ENCODE data around the gene TTC28. TPM values are rescaled to one million over a fixed set of nuclear protein-coding genes. Genes with fewer than 3 reads are reported as not detected.

TTC28 gene
- total RNA-seq, 1 donor = 19.7 TPM

DNA sequence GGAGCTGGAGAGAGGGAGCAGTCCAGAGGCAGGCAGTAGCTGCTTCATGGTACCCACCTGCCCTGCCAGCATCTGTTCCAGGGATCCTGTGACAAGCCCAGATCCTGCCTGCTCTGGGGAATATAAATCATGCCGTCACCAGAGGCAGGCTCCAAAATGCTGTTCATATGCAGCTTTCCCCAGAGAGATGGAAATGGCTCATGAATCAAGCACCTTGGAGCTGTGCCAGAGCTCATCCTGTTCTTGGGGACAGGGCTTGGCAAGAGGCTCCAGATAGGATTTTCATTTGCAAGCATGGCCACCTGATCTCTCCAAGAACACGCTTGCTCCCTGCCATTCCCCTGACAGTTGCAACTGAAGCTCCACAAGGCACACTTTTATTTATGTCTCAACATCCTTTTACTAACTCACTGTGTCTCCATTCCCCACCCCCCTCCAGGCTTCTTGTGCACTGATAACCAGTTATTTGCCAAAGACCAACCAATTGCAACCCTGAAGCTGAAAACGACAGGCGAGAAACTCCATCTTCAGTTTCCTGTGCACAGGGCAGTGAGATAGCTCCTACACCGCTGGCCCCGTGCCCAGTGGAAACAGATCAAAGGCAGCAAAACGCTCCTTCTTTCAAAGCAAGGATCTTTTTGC, 644.8 kb downstream of the TTC28 start:
- peak in 2 of 3 donors; percentile 72 to 90 for DNase-seq (ENCODE audit: low read depth in 2 of 3, low spot score in 2 of 3)

DNA sequence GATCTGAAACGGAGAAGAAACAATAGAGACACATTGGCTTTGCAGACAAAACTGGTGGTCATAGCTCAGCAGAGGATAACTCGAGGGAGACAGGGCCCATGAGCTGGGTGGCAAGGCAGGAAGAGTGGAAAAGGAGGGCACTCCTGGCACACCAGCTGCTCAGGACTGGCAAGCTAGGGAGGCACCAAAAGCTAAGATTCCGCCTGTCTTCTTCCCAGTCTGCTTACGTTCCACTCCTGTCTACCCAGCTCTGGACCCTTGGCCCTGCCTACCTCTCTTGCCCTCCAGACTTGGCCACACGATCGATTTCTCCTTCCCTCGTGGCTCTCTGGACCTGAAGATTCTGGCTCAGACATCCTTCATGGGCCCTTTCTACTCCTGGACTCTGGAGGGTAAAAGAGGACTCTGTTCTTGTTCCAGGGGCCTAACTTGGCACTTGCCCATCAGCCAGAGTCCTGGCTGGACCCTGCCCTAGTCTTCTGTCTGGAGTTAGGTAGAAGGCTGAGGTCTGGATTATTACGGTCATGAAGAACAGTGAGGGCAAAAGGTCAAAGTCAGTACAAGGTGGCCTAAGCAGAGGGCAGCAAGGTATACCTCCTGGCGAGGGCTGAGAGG, 645.4 kb downstream of the TTC28 start:
- DNase-seq (ENCODE audit: low read depth in 2 of 3, low spot score in 2 of 3) = no peak

- no peak for DNase-seq (ENCODE audit: low read depth in 2 of 3, low spot score in 2 of 3)
Measured at GRCh38 chr22:28032861-28033260, 646.8 kb downstream of the TTC28 start.

- DNase-seq (ENCODE audit: low read depth in 2 of 3, low spot score in 2 of 3) = no peak
Measured at GRCh38 chr22:28031383-28031922, 648.2 kb downstream of the TTC28 start.

DNA sequence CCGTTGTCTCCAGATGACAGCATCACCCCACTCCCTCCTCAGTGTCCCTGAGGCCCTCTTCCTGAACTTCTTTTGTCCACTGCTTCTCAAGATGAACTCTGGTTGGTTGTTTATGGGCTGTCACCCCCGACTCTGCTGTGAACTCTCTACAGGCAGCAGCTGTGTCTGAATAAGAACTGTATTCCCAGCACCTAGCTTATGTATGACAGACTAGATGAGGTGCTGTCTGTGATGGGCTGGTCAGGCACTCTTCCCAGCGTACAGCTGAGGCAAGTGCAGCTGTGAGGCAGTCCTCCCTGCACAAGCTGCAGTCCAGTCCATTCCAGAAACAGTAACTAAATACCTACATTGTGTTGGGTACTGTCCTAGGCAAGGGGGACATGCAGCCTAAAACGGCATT, 649.2 kb downstream of the TTC28 start:
- DNase-seq (ENCODE audit: low read depth in 2 of 3, low spot score in 2 of 3) = no peak

- no peak for DNase-seq (ENCODE audit: low read depth in 2 of 3, low spot score in 2 of 3)
Measured at GRCh38 chr22:28029956-28030355, 649.7 kb downstream of the TTC28 start.

DNA sequence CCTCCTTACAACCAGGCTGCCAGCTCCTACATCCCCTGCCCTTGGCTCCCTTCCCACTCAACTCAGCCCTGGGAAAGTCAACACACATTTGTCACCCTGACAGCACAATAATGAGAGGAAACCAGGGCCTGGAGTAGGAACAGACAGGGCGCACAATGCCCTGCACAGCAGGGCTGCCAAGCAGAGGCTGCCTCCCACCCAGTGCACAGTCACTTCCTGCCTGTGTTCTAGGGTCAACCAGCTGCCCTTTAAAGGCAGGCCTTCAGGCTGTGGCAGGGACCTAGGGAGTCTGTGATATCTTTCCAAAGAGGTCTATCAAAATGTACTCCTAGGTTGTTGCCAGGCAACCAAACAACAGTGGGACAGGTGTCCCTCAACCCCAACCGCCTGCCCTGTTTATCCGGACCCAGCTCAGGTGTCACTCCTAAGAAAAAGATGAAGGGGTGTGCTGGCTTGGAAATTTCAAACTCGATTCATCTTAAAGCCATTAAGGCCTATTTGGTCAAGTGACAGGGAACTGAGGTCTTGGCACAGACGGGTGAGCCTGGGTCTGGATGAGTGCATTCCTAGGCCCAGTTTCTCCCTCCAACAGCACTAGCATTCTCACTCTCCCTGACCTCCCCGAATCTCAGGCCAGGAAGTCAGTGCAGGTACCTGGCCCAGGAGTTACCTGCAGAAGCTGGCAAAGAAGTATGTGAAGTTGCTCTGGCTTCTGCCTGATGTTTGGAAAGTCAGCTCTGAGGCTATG, 650.3 kb downstream of the TTC28 start:
- peak in 2 of 3 donors; percentile 49 to 72 for DNase-seq (ENCODE audit: low read depth in 2 of 3, low spot score in 2 of 3)

DNA sequence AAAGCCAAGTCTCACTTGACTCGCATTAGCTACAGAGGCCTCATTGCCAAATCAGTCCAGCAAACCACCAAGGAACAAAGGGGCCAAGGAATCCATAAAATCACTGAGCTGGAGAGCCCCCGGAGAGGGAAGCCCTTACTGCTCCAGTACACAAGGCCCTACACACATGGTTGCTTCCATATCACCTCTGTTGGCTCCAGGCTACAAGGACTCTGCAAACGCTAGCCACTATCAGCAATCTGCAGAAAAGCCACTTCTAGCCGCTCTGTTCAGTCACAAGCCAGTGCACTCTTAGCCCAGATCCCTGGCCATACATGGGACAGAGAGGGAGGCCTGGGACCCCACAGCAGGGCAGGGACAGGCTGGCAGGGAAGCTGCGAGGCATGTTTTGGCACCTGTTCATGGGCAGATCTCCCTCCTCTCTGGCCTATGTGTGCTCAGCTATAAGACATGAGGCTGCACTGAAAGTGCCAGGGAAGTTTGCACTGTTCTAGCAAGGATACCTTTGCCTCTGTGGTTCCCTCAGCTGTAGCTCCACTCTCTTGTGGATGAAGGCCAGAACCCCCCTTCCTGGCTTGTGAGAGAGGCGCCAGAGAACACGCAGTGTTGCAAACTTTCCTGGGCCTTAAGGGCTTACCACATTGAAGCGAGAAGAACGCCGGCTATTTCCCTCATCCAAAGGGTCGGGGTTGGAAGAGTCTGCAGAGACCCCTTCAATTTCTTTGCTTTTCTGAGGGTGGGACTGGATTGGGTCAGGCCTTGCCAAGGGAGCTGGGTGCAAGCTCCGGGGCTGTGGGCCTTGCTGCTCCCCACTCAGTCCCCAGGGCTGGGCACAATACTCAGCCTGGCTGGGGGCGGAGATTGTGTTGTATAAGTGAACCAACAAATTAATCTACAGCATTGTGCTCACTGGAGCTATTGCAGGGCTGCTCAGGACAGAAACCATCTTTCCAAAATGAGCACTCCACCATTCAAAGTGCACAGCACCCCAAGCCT, 651.9 kb downstream of the TTC28 start:
- DNase-seq (ENCODE audit: low read depth in 2 of 3, low spot score in 2 of 3) = no peak

DNA sequence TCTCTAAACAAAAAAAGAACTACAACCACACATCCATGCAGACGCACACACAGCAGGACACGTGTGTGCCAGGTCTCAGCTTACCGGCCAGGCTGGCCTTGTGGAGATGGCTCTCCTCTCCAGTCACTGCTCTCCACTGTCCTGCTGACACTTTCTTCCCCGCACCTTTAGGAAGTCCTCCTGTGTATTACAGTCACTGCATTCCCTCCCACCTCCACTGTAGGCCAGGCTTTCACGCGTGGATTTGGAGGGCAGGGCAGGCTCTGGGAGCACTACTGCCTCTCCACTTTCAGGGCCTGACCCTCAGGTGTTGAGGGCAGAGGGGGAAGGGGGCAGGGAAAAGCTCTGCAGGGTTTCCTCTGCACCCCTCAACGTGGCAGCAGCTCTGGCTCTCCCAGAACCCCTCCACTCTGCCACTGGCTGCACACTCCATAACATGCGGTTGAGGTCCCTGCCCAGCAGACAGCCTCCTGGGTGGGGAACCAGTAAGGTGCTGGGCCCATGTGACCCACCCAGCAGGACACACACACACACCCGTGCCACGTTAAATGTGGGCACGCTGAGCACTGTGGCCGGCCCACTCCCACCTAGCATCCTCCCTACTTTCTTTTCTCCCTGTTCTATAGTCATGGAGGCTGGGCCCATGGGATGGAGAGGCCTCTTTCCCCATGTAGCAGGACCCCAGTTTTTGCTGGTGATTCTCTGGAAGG, 653.6 kb downstream of the TTC28 start:
- DNase-seq (ENCODE audit: low read depth in 2 of 3, low spot score in 2 of 3) = no peak

GRCh38 chr22:28025333-28025732, 654.3 kb downstream of the TTC28 start:
- DNase-seq (ENCODE audit: low read depth in 2 of 3, low spot score in 2 of 3) = no peak

DNA sequence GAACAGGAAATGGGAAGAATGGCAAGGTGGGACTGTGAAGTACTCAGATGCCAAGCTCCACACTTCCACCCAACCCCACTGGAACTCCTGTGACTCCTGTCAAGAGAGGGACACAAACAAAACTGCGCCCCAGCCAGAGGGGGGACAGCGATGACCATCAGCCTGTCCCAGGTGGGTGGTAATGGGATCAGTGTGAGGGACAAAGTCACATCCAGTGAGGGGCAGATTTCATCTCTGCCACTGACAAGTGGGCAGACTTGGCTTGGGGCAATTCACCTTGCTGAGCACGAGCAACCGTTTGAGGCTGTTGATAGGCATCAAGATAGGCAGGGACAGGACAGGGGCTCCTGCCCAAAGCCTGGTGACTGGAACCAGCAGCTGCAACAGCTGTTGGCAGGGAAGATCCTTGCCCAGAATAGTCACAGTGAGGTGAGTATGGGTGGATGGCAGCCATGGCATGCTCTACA, 655.2 kb downstream of the TTC28 start:
- no peak for DNase-seq (ENCODE audit: low read depth in 2 of 3, low spot score in 2 of 3)

DNA sequence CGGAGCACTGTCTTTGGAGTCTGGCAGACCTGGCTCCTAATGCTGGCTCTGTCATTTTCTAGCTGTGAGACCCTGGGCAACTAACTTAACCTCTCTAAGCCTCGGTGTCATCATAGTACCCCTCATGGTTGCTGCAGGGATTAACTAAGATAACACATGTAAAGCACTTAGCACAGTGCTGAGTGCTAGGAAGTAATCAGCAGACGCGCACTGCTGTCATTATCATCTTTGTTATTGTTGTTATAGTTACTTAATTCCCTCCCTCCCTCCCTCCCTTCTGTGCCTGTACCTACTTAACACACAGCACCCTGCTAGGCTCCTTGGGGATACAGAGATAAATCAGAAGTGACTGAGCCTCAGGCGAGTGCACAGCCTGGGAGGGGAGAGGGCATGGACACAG, 655.9 kb downstream of the TTC28 start:
- no peak for DNase-seq (ENCODE audit: low read depth in 2 of 3, low spot score in 2 of 3)

DNA sequence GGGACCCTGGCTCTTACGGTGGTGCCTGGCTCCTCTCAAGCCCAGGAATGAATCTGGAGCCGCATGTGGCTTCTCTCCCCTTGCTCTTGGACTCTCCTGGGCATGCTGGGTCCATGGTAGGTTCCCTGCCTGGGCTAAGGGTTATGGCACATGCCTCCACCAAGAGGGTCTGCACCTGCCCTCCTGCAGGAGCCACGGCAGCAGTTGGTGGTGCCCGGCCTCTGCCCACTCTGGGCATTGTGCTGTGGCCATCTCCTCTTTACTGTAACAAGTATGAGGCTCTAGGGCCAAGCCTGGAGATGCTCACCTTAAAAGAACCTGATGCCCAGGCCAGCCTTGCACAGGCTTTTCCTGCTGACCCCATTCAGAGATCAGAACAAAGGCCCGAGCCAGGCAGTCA, 656.6 kb downstream of the TTC28 start:
- no peak for DNase-seq (ENCODE audit: low read depth in 2 of 3, low spot score in 2 of 3)

DNA sequence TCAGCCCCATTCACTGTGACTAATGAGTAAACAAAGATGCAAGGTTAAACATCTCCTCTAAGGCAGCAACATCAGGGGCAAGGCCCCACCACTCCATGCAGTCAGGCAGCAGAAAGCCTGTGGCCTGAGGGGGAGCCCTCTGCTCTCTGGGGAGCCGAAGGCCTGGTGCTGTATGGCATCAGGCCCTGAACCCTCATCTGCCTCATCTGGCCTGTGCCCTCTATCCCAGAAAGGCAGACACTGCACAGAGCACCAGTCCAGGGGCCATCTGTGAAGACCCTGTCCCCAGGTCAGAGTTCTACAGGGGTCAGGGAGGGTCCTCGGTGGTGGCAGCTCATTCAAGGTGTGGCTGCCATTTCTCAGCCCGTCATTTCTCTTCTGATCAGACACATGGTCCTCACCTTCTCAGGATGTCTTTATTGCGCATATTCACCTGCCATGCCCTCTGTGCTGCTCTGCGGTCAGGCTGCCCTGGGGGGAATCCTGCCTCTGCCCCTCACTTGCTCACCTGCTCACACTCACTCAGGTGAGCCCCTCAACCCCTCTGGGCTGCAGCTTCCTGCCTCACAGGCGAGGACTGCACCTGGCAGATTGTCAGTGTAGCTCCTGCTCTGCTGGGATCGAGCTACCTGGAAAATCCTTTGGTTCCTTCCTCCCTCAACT, 657.5 kb downstream of the TTC28 start:
- no peak for DNase-seq (ENCODE audit: low read depth in 2 of 3, low spot score in 2 of 3)

GRCh38 chr22:28021116-28021997, 658.3 kb downstream of the TTC28 start:
- DNase-seq (ENCODE audit: low read depth in 2 of 3, low spot score in 2 of 3) = no peak

DNA sequence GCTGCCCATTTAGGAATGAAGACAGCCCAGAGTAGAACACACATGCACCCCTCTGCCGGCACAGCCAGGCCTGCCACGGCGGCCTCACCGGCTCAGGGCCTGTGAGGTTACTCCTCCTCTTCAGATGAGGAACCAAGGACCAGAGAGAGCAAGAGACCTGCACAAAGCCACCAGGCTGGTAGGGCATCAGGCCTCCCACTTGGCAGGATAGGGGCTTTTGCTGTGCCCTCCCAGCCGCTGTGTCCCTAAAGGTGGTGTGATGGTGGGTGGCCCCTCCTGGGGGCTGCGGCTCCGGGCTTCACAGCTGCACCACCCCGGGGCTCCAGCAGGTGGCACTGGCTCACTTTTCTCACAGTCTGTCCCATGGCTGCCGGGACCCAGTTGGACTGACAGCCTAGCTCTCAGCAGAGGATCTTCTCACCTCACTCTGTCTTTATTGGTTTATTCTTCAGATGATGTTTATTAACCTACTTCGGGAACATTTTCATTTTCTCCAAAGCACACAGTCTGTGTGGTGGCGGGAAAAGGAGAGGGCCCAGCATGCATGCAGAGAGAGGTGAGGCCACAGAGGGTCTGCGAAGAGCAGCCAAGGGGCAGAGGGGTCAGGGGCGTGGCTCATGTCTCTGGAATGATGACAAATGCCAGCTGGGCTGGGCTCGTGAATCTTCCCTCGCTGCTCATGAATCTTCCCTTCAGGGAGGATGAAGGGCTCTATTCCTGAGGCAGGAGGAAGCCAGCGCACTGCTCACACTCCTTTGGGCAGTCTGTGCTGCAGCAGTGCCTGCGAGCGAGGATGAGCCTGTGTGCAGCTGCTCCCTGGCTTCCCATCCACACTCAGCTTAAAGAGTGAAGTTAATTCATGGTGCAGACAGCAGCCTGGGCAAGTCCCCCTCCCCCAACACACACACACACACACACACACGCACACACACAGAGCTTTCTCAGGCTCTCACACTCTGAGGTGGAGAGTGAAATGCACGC, 659.5 kb downstream of the TTC28 start:
- DNase-seq (ENCODE audit: low read depth in 2 of 3, low spot score in 2 of 3) = peak; percentile 25 to 76 (median 58)

DNA sequence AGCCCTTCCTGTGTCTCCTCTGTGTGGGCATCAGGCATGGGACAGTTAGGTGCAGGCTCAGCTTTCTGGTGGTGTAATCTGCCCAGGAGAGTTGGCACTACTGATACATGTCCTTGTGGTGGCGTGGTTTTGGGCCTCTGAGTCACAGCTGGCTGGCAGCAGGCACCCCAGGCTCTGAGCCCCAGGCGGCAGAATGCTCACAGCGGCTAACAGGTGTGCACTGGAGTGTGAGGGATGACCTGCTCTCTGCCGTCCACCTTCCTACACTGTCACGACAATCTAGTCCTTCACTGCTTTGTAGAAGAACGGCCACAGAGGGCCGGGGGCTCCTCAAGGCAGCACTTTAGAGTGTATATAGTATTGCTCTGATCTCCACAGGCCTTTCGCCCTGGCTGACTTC, 660.3 kb downstream of the TTC28 start:
- peak in 2 of 3 donors; percentile 55 to 69 for DNase-seq (ENCODE audit: low read depth in 2 of 3, low spot score in 2 of 3)

Measured in hematopoietic multipotent progenitor cell (in vitro differentiated cells).